IMR-90 (cell line): ENCODE data around the gene NPAS3. TPM values are rescaled to one million over a fixed set of nuclear protein-coding genes. Genes with fewer than 3 reads are reported as not detected.

Source experiments
- ATAC-seq: fragments of 200-7000 bp; cut with Tn5 transposase; 2 replicates; pipeline ENCODE4 v1.9.1; 2020; ENCODE audit warnings: low read depth, mild to moderate bottlenecking, moderate library complexity
- BruUV-seq: library from RNA; stranded (reverse); fragments of 400-500 nt; replicated peaks from 2 replicates; lab custom pipeline; 2021; lab: Mats Ljungman, UMichigan
- CTCF ChIA-PET: fragments of 300-600 bp; formaldehyde crosslinking; extraction: SDS; loops from one replicate; lab custom pipeline; 2021; ENCODE audit warnings: antibody characterized with exemption; lab: Yijun Ruan, JAX
- POLR2A ChIA-PET: fragments of 300-600 bp; sonication (Branson Sonifier 250); formaldehyde crosslinking; loops from one replicate; lab custom pipeline; 2022; ENCODE audit warnings: antibody characterized with exemption; ENCODE audit not compliant: unreplicated experiment; lab: Charles Lee
- DNase-seq: peaks from one replicate; pipeline ENCODE4 v3.0.0; 2013
- H2AFZ ChIP-seq: replicated peaks from 2 replicates; pipeline ENCODE3; 2013; ENCODE audit warnings: low read length, mild to moderate bottlenecking; ENCODE audit not compliant: poor library complexity
- H2AK5ac ChIP-seq: 2 replicates; pipeline ENCODE4 v1.6.1; 2013; ENCODE audit warnings: low read depth, low read length, inconsistent platforms
- H2AK9ac ChIP-seq: replicated peaks from 2 replicates; pipeline ENCODE3; 2013; ENCODE audit warnings: mild to moderate bottlenecking, low read depth, low read length, moderate library complexity; ENCODE audit not compliant: poor library complexity
- H2BK120ac ChIP-seq: 2 replicates; pipeline ENCODE4 v1.6.1; 2013; ENCODE audit warnings: low read depth, low read length, inconsistent platforms
- H2BK15ac ChIP-seq: 3 replicates; pipeline ENCODE4 v1.6.1; 2013; ENCODE audit warnings: low read depth, low read length, inconsistent platforms
- H2BK20ac ChIP-seq: 2 replicates; pipeline ENCODE4 v1.6.1; 2013; ENCODE audit warnings: low read depth, mild to moderate bottlenecking, inconsistent platforms, low read length, moderate library complexity
- H2BK5ac ChIP-seq: 2 replicates; pipeline ENCODE4 v1.6.1; 2013; ENCODE audit warnings: mild to moderate bottlenecking, low read depth, low read length, inconsistent platforms; ENCODE audit not compliant: poor library complexity, severe bottlenecking
- H3K14ac ChIP-seq: replicated peaks from 2 replicates; pipeline ENCODE4 v1.6.1; 2013; ENCODE audit warnings: low read depth, low read length, inconsistent platforms
- H3K18ac ChIP-seq: 2 replicates; pipeline ENCODE4 v1.6.1; 2013; ENCODE audit warnings: low read depth, low read length, control low read depth
- H3K23ac ChIP-seq: 2 replicates; pipeline ENCODE4 v1.6.1; 2013; ENCODE audit warnings: low read depth, low read length, inconsistent platforms
- H3K27ac ChIP-seq: 2 replicates; pipeline ENCODE4 v1.5.1; 2013; ENCODE audit warnings: mild to moderate bottlenecking, control low read depth, low read length; ENCODE audit not compliant: insufficient read depth
- H3K27me3 ChIP-seq: 2 replicates; pipeline ENCODE4 v1.6.1; 2013; ENCODE audit warnings: low read length; ENCODE audit not compliant: control insufficient read depth, insufficient read depth
- H3K36me3 ChIP-seq: 2 replicates; pipeline ENCODE4 v1.6.1; 2013; ENCODE audit warnings: low read length, mixed read lengths; ENCODE audit not compliant: control insufficient read depth, insufficient read depth
- H3K4ac ChIP-seq: 2 replicates; pipeline ENCODE4 v1.6.1; 2013; ENCODE audit warnings: low read depth, low read length, inconsistent platforms
- H3K4me1 ChIP-seq: 2 replicates; pipeline ENCODE4 v1.6.1; 2013; ENCODE audit warnings: low read length, mixed read lengths; ENCODE audit not compliant: control insufficient read depth, insufficient read depth
- H3K4me2 ChIP-seq: 2 replicates; pipeline ENCODE4 v1.6.1; 2013; ENCODE audit warnings: low read depth, mild to moderate bottlenecking, control low read depth, low read length, moderate library complexity
- H3K4me3 ChIP-seq: 2 replicates; pipeline ENCODE4 v1.5.1; 2013; ENCODE audit warnings: low read depth, mild to moderate bottlenecking, control low read depth, low read length, moderate library complexity; ENCODE audit not compliant: insufficient read depth
- H3K56ac ChIP-seq: 2 replicates; pipeline ENCODE4 v1.6.1; 2013; ENCODE audit warnings: low read length, inconsistent platforms; ENCODE audit not compliant: insufficient read depth; ENCODE audit errors: extremely low read depth
- H3K79me1 ChIP-seq, 2 experiments: 2 replicates each; pipeline ENCODE4 v1.6.1; 2013; ENCODE audit warnings: low read length in 2 of 2, inconsistent platforms in 1 of 2, low read depth in 1 of 2
- H3K9ac ChIP-seq: 2 replicates; pipeline ENCODE4 v1.6.1; 2013; ENCODE audit warnings: low read depth, low read length, control low read depth
- H3K9me1 ChIP-seq: 2 replicates; pipeline ENCODE4 v1.6.1; 2013; ENCODE audit warnings: low read length, inconsistent platforms; ENCODE audit not compliant: insufficient read depth
- H3K9me3 ChIP-seq: 2 replicates; pipeline ENCODE4 v1.6.1; 2013; ENCODE audit warnings: low read length; ENCODE audit not compliant: control insufficient read depth, insufficient read depth
- H4K20me1 ChIP-seq: 2 replicates; pipeline ENCODE4 v1.6.1; 2013; ENCODE audit warnings: low read length, inconsistent platforms; ENCODE audit not compliant: insufficient read depth
- H4K5ac ChIP-seq: 2 replicates; pipeline ENCODE4 v1.6.1; 2013; ENCODE audit warnings: mild to moderate bottlenecking, low read depth, low read length, control low read depth
- H4K8ac ChIP-seq, 2 experiments: 2 replicates each; pipeline ENCODE4 v1.6.1; 2013; ENCODE audit warnings: low read depth in 2 of 2, low read length in 2 of 2, control low read depth in 1 of 2, inconsistent platforms in 1 of 2
- H4K91ac ChIP-seq: 2 replicates; pipeline ENCODE4 v1.6.1; 2013; ENCODE audit warnings: low read depth, low read length, inconsistent platforms; ENCODE audit not compliant: insufficient read depth
- BHLHE40 ChIP-seq: fragments of 150-350 bp; IDR thresholded peaks from 2 replicates; pipeline ENCODE4 v1.6.1; 2016; ENCODE audit warnings: mild to moderate bottlenecking, low read depth, low read length
- CEBPB ChIP-seq: IDR thresholded peaks from 2 replicates; pipeline ENCODE4 v1.6.1; 2012; ENCODE audit warnings: low read depth, low read length, improper control_type of control experiment
- CHD1 ChIP-seq: IDR thresholded peaks from 2 replicates; pipeline ENCODE4 v1.6.1; 2012; ENCODE audit warnings: low read depth, low read length, improper control_type of control experiment
- CTCF ChIP-seq: conservative IDR thresholded peaks from 2 replicates; pipeline ENCODE4 v1.5.1; 2012; ENCODE audit warnings: mild to moderate bottlenecking, low read depth, low read length, improper control_type of control experiment
- MAFK ChIP-seq: IDR thresholded peaks from 2 replicates; pipeline ENCODE4 v1.6.1; 2012; ENCODE audit warnings: low read depth, low read length, improper control_type of control experiment
- MAZ ChIP-seq: IDR thresholded peaks from 2 replicates; pipeline ENCODE4 v1.6.1; 2012; ENCODE audit warnings: low read depth, mild to moderate bottlenecking, low read length, improper control_type of control experiment, moderate library complexity, borderline replicate concordance
- MXI1 ChIP-seq: IDR thresholded peaks from 2 replicates; pipeline ENCODE4 v1.6.1; 2012; ENCODE audit warnings: low read depth, mild to moderate bottlenecking, low read length, moderate library complexity, borderline replicate concordance
- POLR2A ChIP-seq: IDR thresholded peaks from 2 replicates; pipeline ENCODE4 v1.6.1; 2012; ENCODE audit warnings: mild to moderate bottlenecking, low read depth, low read length
- RAD21 ChIP-seq: IDR thresholded peaks from 2 replicates; pipeline ENCODE4 v1.6.1; 2012; ENCODE audit warnings: low read length, improper control_type of control experiment
- RCOR1 ChIP-seq: IDR thresholded peaks from 2 replicates; pipeline ENCODE4 v1.6.1; 2012; ENCODE audit warnings: mild to moderate bottlenecking, low read length, improper control_type of control experiment; ENCODE audit not compliant: insufficient replicate concordance
- USF2 ChIP-seq: fragments of 150-350 bp; IDR thresholded peaks from 2 replicates; pipeline ENCODE4 v1.6.1; 2017; ENCODE audit warnings: mild to moderate bottlenecking, antibody characterized with exemption, low read length, low read depth
- WGBS, 2 experiments: methylation state at CpG; one replicate each; pipeline versions ENCODE4 v1.1.5 to v1.1.7; 2013; ENCODE audit warnings: missing lambda C conversion rate in 2 of 2; ENCODE audit not compliant: insufficient read length in 1 of 2; ENCODE audit errors: extremely low coverage in 2 of 2; 5-methylcytosine and 5-hydroxymethylcytosine counted together
- dilution Hi-C: fragments of 300-500 bp; cut with HindIII; formaldehyde crosslinking; loops from one replicate; pipeline ENCODE4 v1.14.3; 2018; ENCODE audit warnings: low sequenced_read_pairs; ENCODE audit not compliant: unreplicated experiment
- in situ Hi-C: fragments of 300-500 bp; cut with MboI; formaldehyde crosslinking; loops from 3 replicates; pipeline ENCODE4 v1.14.3; 2019; ENCODE audit warnings: low sequenced_read_pairs, inconsistent platforms, mixed read lengths
- intact Hi-C: fragments of 100-400 bp; cut with micrococcal nuclease; formaldehyde crosslinking; loops from 2 replicates; pipeline ENCODE4 v1.10.0; 2022
- polyA plus RNA-seq, 3 experiments: library from polyadenylated mRNA; depleted of rRNA; stranded (reverse); fragments of >200 nt; gene quantifications; 2 replicates each; pipeline ENCODE4 v1.2.3, GENCODE V29; 2012; ENCODE audit warnings: low replicate concordance in 1 of 3
- total RNA-seq: library from RNA; depleted of rRNA; stranded (reverse); fragments of >200 nt; gene quantifications from 2 replicates; pipeline ENCODE4 v1.2.3, GENCODE V29; 2012
- TF ChIP-seq, protein P1 (sequence below): fragments of 150-350 bp; IDR thresholded peaks from 2 replicates; pipeline ENCODE4 v1.6.1; 2016; ENCODE audit warnings: low read depth, mild to moderate bottlenecking, low read length, moderate library complexity, borderline replicate concordance

The NPAS3 gene
- total and polyA plus RNA-seq, 2 of the 4 experiments (the other 2 are of a cell fraction): not detected

- no peak overlapping the region for H3K27ac ChIP-seq
- H3K23ac ChIP-seq: no peak overlapping the region
- no peak overlapping the region for H2BK15ac ChIP-seq
- no peak overlapping the region for H3K4me3 ChIP-seq
- TF ChIP-seq, protein P1, sequence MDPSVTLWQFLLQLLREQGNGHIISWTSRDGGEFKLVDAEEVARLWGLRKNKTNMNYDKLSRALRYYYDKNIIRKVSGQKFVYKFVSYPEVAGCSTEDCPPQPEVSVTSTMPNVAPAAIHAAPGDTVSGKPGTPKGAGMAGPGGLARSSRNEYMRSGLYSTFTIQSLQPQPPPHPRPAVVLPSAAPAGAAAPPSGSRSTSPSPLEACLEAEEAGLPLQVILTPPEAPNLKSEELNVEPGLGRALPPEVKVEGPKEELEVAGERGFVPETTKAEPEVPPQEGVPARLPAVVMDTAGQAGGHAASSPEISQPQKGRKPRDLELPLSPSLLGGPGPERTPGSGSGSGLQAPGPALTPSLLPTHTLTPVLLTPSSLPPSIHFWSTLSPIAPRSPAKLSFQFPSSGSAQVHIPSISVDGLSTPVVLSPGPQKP: no peak
- TF ChIP-seq RCOR1 (no peak), MXI1 (no peak), MAFK (no peak), CTCF (no peak), BHLHE40 (no peak), POLR2A (no peak), CEBPB (no peak), RAD21 (no peak), CHD1 (no peak), MAZ (no peak), USF2 (no peak)
- DNase-seq: no peak
- H3K9me1 ChIP-seq: no peaks in the 10 kb centered on the region
- no peaks in the 10 kb centered on the region for H3K4me1 ChIP-seq
- H3K27me3 ChIP-seq: no peaks in the 10 kb centered on the region
- no peak overlapping the region for H2BK5ac ChIP-seq
- H3K14ac ChIP-seq: no peak overlapping the region
- H2AFZ ChIP-seq: no peak overlapping the region
- no peak overlapping the region for H2BK120ac ChIP-seq
- no peak overlapping the region for H3K56ac ChIP-seq
- in situ Hi-C loops (no loop called here), dilution Hi-C loops (no loop called here), intact Hi-C loops (no loop called here)
- H2AK9ac ChIP-seq: no peak overlapping the region
- POLR2A ChIA-PET: no interaction called here
- no peaks in the 10 kb centered on the region for H3K36me3 ChIP-seq
- no peak overlapping the region for H4K91ac ChIP-seq
- no peak overlapping the region for H3K4me2 ChIP-seq
- no peaks in the 10 kb centered on the region for H4K20me1 ChIP-seq
- no peak overlapping the region for H2AK5ac ChIP-seq
- H4K5ac ChIP-seq: no peak overlapping the region
- ATAC-seq: no peak
- no TSS peak for BruUV-seq
- WGBS, 2 experiments: no CpG with 5 or more reads among the region's 5 CpGs
- H3K18ac ChIP-seq: no peak overlapping the region
- CTCF ChIA-PET: no interaction called here
- H3K9ac ChIP-seq: no peak overlapping the region
- H4K8ac ChIP-seq: no peak overlapping the region
- no peak overlapping the region for H3K4ac ChIP-seq
- H3K79me1 ChIP-seq: no peaks in the 10 kb centered on the region
- H2BK20ac ChIP-seq: no peak overlapping the region
- H3K9me3 ChIP-seq: no peaks in the 10 kb centered on the region
These were observed 347.4 kb downstream of the NPAS3 start for GRCh38 chr14:33285902-33286700.
